Measurements from ENCODE around the gene ZBED4. TPM values are rescaled to one million over a fixed set of nuclear protein-coding genes. Genes with fewer than 3 reads are reported as not detected.

ZBED4 gene, protein sequence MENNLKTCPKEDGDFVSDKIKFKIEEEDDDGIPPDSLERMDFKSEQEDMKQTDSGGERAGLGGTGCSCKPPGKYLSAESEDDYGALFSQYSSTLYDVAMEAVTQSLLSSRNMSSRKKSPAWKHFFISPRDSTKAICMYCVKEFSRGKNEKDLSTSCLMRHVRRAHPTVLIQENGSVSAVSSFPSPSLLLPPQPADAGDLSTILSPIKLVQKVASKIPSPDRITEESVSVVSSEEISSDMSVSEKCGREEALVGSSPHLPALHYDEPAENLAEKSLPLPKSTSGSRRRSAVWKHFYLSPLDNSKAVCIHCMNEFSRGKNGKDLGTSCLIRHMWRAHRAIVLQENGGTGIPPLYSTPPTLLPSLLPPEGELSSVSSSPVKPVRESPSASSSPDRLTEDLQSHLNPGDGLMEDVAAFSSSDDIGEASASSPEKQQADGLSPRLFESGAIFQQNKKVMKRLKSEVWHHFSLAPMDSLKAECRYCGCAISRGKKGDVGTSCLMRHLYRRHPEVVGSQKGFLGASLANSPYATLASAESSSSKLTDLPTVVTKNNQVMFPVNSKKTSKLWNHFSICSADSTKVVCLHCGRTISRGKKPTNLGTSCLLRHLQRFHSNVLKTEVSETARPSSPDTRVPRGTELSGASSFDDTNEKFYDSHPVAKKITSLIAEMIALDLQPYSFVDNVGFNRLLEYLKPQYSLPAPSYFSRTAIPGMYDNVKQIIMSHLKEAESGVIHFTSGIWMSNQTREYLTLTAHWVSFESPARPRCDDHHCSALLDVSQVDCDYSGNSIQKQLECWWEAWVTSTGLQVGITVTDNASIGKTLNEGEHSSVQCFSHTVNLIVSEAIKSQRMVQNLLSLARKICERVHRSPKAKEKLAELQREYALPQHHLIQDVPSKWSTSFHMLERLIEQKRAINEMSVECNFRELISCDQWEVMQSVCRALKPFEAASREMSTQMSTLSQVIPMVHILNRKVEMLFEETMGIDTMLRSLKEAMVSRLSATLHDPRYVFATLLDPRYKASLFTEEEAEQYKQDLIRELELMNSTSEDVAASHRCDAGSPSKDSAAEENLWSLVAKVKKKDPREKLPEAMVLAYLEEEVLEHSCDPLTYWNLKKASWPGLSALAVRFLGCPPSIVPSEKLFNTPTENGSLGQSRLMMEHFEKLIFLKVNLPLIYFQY
- total RNA-seq = 11.7 and 14.4 TPM in 2 replicates

DNA sequence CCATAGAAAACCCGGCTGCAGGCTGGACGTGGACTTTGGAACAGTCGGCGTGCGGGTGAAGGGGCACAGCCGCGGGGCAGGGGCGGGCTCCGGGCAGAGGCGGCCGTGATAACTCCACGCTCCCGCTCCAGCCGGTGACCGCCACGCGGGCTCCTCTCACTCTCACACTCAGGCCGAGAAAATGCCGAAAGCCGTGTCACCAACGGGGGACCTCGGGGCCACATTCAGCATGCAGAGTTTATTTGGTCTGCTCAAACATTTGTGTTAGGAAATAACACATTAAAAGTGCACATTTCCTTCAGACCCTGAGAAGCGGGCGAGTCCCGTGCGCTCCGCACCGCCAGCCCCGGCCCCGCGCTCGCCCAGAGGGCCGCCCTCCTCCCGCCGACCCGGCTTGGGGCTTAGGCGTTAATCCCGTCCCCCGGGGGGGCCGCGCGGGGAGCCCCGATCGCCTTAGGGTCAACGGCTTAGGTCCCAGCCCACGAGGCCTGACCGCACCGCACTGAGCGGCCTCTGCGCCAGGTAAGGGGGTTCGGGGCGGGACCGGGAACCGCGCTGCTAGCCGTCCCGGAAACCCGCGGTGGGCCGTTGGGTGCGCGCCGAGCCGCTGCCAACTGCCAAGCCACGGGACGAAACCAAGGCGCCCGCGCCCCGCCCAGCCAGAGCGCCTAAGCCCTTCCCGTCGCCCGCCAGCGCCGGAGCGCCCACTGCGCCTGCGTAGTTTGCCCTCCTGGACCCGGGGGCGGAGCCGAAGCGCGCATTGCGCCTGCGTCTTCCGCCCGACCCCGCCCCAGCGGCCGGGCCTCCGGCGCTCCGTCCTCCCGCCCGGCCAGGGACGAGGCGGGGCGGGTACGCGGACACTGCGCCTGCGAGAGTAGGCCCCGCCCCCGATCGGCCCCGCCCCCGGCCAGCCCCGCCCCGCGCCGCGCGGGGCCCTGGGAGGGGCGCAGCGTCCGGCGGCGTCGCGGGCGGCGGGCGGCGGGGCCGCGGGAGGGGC, at the start of gene ZBED4:
Gene ZBED4 (plus strand): TSS at position 947 of the 997 bp plus-strand sequence. CDS start 29,819 bp downstream, outside the sequence.

DNA sequence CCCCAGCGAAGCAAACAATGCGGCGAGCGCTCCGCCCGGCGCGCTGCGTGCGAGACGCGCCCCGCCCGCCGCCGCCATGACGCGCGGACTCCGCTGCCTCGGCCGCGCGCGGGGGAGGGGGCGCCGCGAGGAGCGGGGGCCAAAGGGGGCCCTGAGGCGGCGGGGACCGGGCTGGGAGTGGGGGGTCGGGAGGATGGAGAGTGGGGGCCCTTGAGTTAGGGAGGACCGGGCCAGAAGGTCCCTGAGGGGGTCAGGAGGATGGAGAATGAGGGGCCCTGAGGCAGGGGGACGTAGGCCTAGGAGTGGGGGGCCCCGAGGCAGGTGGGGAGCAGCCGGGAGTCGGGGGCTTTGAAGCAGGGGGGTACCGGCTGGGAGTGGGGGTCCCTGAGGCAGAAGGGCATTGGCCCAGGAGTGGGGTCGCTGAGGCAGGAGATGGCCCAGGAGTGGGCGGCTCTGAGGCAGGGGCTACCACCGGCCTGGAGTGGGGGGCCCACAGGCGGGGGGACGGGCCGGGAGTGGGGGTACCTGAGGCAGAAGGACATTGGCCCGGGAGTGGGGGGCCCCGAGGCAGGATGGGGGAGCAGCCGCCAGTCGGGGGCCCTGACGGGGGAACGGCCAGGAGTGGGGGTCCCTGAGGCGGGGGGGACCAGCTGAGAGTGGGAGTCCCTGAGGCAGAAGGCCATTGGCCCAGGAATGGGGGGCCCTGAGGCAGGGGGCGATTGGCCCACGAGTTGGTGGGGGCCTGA, 25.6 kb upstream of the ZBED4 start, which contains the start of gene BRD1:
Gene BRD1 (minus strand): TSS at position 21 of the 746 bp plus-strand sequence. CDS start 3,556 bp downstream, outside the sequence.

DNA sequence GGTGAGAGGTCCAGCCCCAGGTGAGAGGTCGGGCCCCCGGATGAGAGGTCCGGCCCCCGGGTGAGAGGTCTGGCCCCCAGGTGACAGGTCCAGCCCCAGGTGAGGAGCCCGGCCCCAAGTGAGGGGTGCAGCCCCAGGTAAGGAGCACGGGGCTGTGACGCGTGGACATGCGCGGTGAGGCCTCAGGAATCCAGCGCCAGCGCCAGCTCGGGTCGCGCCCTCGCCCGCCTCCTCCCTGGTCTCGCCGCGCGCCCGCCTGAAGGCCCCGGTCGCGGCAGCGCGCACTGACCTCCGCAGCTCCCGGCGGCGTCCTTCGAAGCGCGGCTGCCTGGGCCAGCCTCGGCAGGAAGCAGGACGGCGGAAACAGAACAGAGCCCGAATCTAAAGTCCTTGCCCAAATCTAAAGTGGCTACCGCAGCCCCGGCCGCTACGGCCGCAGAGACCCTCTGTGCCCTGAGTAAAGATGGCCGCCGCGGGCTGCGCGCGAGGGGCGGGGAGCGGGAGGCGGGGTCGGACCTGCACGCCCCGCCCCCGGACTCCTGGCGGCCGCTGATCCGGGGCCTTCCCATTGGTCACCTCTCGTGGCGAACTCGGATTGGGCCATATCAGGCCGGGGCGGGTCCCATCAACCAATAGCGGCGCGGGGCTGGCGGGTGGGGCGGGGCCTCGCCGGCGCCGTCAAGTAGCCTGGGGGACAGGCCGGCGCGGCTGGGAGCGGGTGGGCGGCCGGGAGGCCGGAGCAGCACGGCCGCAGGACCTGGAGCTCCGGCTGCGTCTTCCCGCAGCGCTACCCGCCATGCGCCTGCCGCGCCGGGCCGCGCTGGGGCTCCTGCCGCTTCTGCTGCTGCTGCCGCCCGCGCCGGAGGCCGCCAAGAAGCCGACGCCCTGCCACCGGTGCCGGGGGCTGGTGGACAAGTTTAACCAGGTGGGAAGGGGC, 64.6 kb downstream of the ZBED4 start, which contains the start of the genes ALG12 and CRELD2:
Gene ALG12 (minus strand): TSS at position 465 of the 937 bp plus-strand sequence. CDS start 4,673 bp downstream, outside the sequence.
Gene CRELD2 (plus strand): TSS at position 661 of the 937 bp plus-strand sequence. CDS start 136 bp downstream, at position 797.

Other genes with a start within 250 kb of the ZBED4 start
- 16.0 and 29.1 TPM in 2 replicates for gene BRD1, start 26.0 kb upstream of the ZBED4 start, total RNA-seq
- gene ALG12, start 64.6 kb downstream of the ZBED4 start, total RNA-seq = 31.3 and 35.4 TPM in 2 replicates
- gene CRELD2, start 64.8 kb downstream of the ZBED4 start, total RNA-seq = 47.1 and 88.0 TPM in 2 replicates
- 45.0 and 64.2 TPM in 2 replicates for gene PIM3, start 106.9 kb downstream of the ZBED4 start, total RNA-seq
- not detected in 2 replicates for gene IL17REL, start 158.9 kb downstream of the ZBED4 start, total RNA-seq
- gene TTLL8, start 204.5 kb downstream of the ZBED4 start, total RNA-seq = not detected in 2 replicates
- gene MLC1, start 231.6 kb downstream of the ZBED4 start, total RNA-seq = 0.08 TPM in 1 of 2 replicates, not detected in the other
- gene MOV10L1, start 236.2 kb downstream of the ZBED4 start, total RNA-seq = 0.91 and 3.0 TPM in 2 replicates